ENCODE measurements around the gene TPM1. TPM values are rescaled to one million over a fixed set of nuclear protein-coding genes. Genes with fewer than 3 reads are reported as not detected.
A peak's percentile ranks its signal among the peaks of the same experiment; 100 is the strongest.

Gene TPM1
- polyA plus RNA-seq, 4 donors = 269 to 542 (median 382) TPM

- no peak overlapping the region for H3K4me3 ChIP-seq (ENCODE audit: low read depth in 1 of 3, low read length in 3 of 3)
- peaks cover 0 to 19% (median 0%) of the 10 kb centered on the region in 3 donors for H3K4me1 ChIP-seq (ENCODE audit: control insufficient read depth in 3 of 3, insufficient read depth in 2 of 3, low read depth in 1 of 3, low read length in 2 of 3)
- DNase-seq = no peak
- FAIRE-seq = no peak
- no peaks in the 10 kb centered on the region for H3K9me3 ChIP-seq (ENCODE audit: control insufficient read depth in 2 of 2, insufficient read depth in 1 of 2, low read depth in 1 of 2, low read length in 1 of 2)
- H3K27ac ChIP-seq (ENCODE audit: low read depth in 1 of 3, low read length in 2 of 3) = no peak overlapping the region
- 68 to 88% (median 82%) methylated on average over 5 of the region's 5 CpGs for WGBS, 3 donors
- H3K27me3 ChIP-seq (ENCODE audit: control insufficient read depth in 3 of 3, insufficient read depth in 3 of 3, low read length in 3 of 3) = no peaks in the 10 kb centered on the region
- no peaks in the 10 kb centered on the region for H3K36me3 ChIP-seq (ENCODE audit: control insufficient read depth in 3 of 3, insufficient read depth in 2 of 3, low read depth in 1 of 3, low read length in 3 of 3)
Observed at GRCh38 chr15:63086947-63087346, 44.4 kb downstream of the TPM1 start.

- Histone ChIP-seq H3K27ac (ENCODE audit: low read depth in 1 of 3, low read length in 2 of 3) (peak overlapping the region in 2 of 3 donors; percentile 60 to 64), H3K36me3 (ENCODE audit: control insufficient read depth in 3 of 3, insufficient read depth in 2 of 3, low read depth in 1 of 3, low read length in 3 of 3) (no peaks in the 10 kb centered on the region), H3K9me3 (ENCODE audit: control insufficient read depth in 2 of 2, insufficient read depth in 1 of 2, low read depth in 1 of 2, low read length in 1 of 2) (no peaks in the 10 kb centered on the region), H3K27me3 (ENCODE audit: control insufficient read depth in 3 of 3, insufficient read depth in 3 of 3, low read length in 3 of 3) (no peaks in the 10 kb centered on the region), H3K4me3 (ENCODE audit: low read depth in 1 of 3, low read length in 3 of 3) (no peak overlapping the region), H3K4me1 (ENCODE audit: control insufficient read depth in 3 of 3, insufficient read depth in 2 of 3, low read depth in 1 of 3, low read length in 2 of 3) (peaks cover 0 to 14% (median 0%) of the 10 kb centered on the region in 3 donors)
- FAIRE-seq (no peak), DNase-seq (no peak)
- 61 to 68% (median 65%) methylated on average over 6 of the region's 6 CpGs for WGBS, 3 donors
Observed at GRCh38 chr15:63088533-63089245, 46.1 kb downstream of the TPM1 start.

- no peaks in the 10 kb centered on the region for H3K27me3 ChIP-seq (ENCODE audit: control insufficient read depth in 3 of 3, insufficient read depth in 3 of 3, low read length in 3 of 3)
- no peak overlapping the region for H3K4me3 ChIP-seq (ENCODE audit: low read depth in 1 of 3, low read length in 3 of 3)
- FAIRE-seq (no peak), DNase-seq (peak in 1 of 2 donors; percentile 37)
- H3K9me3 ChIP-seq (ENCODE audit: control insufficient read depth in 2 of 2, insufficient read depth in 1 of 2, low read depth in 1 of 2, low read length in 1 of 2) = no peaks in the 10 kb centered on the region
- peak overlapping the region in 2 of 3 donors; percentile 60 to 64 for H3K27ac ChIP-seq (ENCODE audit: low read depth in 1 of 3, low read length in 2 of 3)
- H3K36me3 ChIP-seq (ENCODE audit: control insufficient read depth in 3 of 3, insufficient read depth in 2 of 3, low read depth in 1 of 3, low read length in 3 of 3) = no peaks in the 10 kb centered on the region
- 58 to 80% (median 71%) methylated on average over 6 of the region's 6 CpGs for WGBS, 3 donors
- H3K4me1 ChIP-seq (ENCODE audit: control insufficient read depth in 3 of 3, insufficient read depth in 2 of 3, low read depth in 1 of 3, low read length in 2 of 3) = peaks cover 0 to 14% (median 0%) of the 10 kb centered on the region in 3 donors
Observed at GRCh38 chr15:63089260-63090043, 46.9 kb downstream of the TPM1 start.

GRCh38 chr15:63090472-63090871, 47.9 kb downstream of the TPM1 start:
- no peaks in the 10 kb centered on the region for H3K27me3 ChIP-seq (ENCODE audit: control insufficient read depth in 3 of 3, insufficient read depth in 3 of 3, low read length in 3 of 3)
- DNase-seq (no peak), FAIRE-seq (no peak)
- no peak overlapping the region for H3K27ac ChIP-seq (ENCODE audit: low read depth in 1 of 3, low read length in 2 of 3)
- H3K36me3 ChIP-seq (ENCODE audit: control insufficient read depth in 3 of 3, insufficient read depth in 2 of 3, low read depth in 1 of 3, low read length in 3 of 3) = no peaks in the 10 kb centered on the region
- no peaks in the 10 kb centered on the region for H3K9me3 ChIP-seq (ENCODE audit: control insufficient read depth in 2 of 2, insufficient read depth in 1 of 2, low read depth in 1 of 2, low read length in 1 of 2)
- peaks cover 0 to 14% (median 0%) of the 10 kb centered on the region in 3 donors for H3K4me1 ChIP-seq (ENCODE audit: control insufficient read depth in 3 of 3, insufficient read depth in 2 of 3, low read depth in 1 of 3, low read length in 2 of 3)
- no peak overlapping the region for H3K4me3 ChIP-seq (ENCODE audit: low read depth in 1 of 3, low read length in 3 of 3)
- 85 to 90% (median 85%) methylated on average over 9 of the region's 9 CpGs for WGBS, 3 donors

GRCh38 chr15:63090887-63091286, 48.3 kb downstream of the TPM1 start:
- no peak overlapping the region for H3K27ac ChIP-seq (ENCODE audit: low read depth in 1 of 3, low read length in 2 of 3)
- no peaks in the 10 kb centered on the region for H3K27me3 ChIP-seq (ENCODE audit: control insufficient read depth in 3 of 3, insufficient read depth in 3 of 3, low read length in 3 of 3)
- WGBS, 3 donors = 75 to 87% (median 76%) methylated on average over 10 of the region's 10 CpGs
- H3K36me3 ChIP-seq (ENCODE audit: control insufficient read depth in 3 of 3, insufficient read depth in 2 of 3, low read depth in 1 of 3, low read length in 3 of 3) = no peaks in the 10 kb centered on the region
- H3K4me1 ChIP-seq (ENCODE audit: control insufficient read depth in 3 of 3, insufficient read depth in 2 of 3, low read depth in 1 of 3, low read length in 2 of 3) = peaks cover 0 to 14% (median 0%) of the 10 kb centered on the region in 3 donors
- FAIRE-seq = no peak
- no peak for DNase-seq
- no peaks in the 10 kb centered on the region for H3K9me3 ChIP-seq (ENCODE audit: control insufficient read depth in 2 of 2, insufficient read depth in 1 of 2, low read depth in 1 of 2, low read length in 1 of 2)
- no peak overlapping the region for H3K4me3 ChIP-seq (ENCODE audit: low read depth in 1 of 3, low read length in 3 of 3)

GRCh38 chr15:63091679-63092446, 49.3 kb downstream of the TPM1 start:
- Histone ChIP-seq H3K27me3 (ENCODE audit: control insufficient read depth in 3 of 3, insufficient read depth in 3 of 3, low read length in 3 of 3) (no peaks in the 10 kb centered on the region), H3K4me1 (ENCODE audit: control insufficient read depth in 3 of 3, insufficient read depth in 2 of 3, low read depth in 1 of 3, low read length in 2 of 3) (peaks cover 0 to 14% (median 0%) of the 10 kb centered on the region in 3 donors)
- no peak for FAIRE-seq

GRCh38 chr15:63093486-63094205, 51.1 kb downstream of the TPM1 start:
- no peaks in the 10 kb centered on the region for H3K36me3 ChIP-seq (ENCODE audit: control insufficient read depth in 3 of 3, insufficient read depth in 2 of 3, low read depth in 1 of 3, low read length in 3 of 3)
- H3K27me3 ChIP-seq (ENCODE audit: control insufficient read depth in 3 of 3, insufficient read depth in 3 of 3, low read length in 3 of 3) = no peaks in the 10 kb centered on the region
- no peak overlapping the region for H3K4me3 ChIP-seq (ENCODE audit: low read depth in 1 of 3, low read length in 3 of 3)
- H3K27ac ChIP-seq (ENCODE audit: low read depth in 1 of 3, low read length in 2 of 3) = no peak overlapping the region
- H3K4me1 ChIP-seq (ENCODE audit: control insufficient read depth in 3 of 3, insufficient read depth in 2 of 3, low read depth in 1 of 3, low read length in 2 of 3) = peaks cover 0 to 12% (median 0%) of the 10 kb centered on the region in 3 donors
- 20 to 23% (median 21%) methylated on average over 6 of the region's 6 CpGs for WGBS, 3 donors
- H3K9me3 ChIP-seq (ENCODE audit: control insufficient read depth in 2 of 2, insufficient read depth in 1 of 2, low read depth in 1 of 2, low read length in 1 of 2) = no peaks in the 10 kb centered on the region
- DNase-seq (peak; percentile 88 to 89), FAIRE-seq (no peak)

More at GRCh38 chr15:63091679-63092446, 49.3 kb downstream of the TPM1 start:
- no peak for DNase-seq
- no peak overlapping the region for H3K4me3 ChIP-seq (ENCODE audit: low read depth in 1 of 3, low read length in 3 of 3)
- H3K36me3 ChIP-seq (ENCODE audit: control insufficient read depth in 3 of 3, insufficient read depth in 2 of 3, low read depth in 1 of 3, low read length in 3 of 3) = no peaks in the 10 kb centered on the region
- H3K27ac ChIP-seq (ENCODE audit: low read depth in 1 of 3, low read length in 2 of 3) = no peak overlapping the region
- H3K9me3 ChIP-seq (ENCODE audit: control insufficient read depth in 2 of 2, insufficient read depth in 1 of 2, low read depth in 1 of 2, low read length in 1 of 2) = no peaks in the 10 kb centered on the region
- WGBS, 3 donors = 63 to 68% (median 65%) methylated on average over 4 of the region's 4 CpGs

Measured in small intestine (tissue), 7 donors.